Measurements from ENCODE around the gene MXRA8.

MXRA8 gene

DNA sequence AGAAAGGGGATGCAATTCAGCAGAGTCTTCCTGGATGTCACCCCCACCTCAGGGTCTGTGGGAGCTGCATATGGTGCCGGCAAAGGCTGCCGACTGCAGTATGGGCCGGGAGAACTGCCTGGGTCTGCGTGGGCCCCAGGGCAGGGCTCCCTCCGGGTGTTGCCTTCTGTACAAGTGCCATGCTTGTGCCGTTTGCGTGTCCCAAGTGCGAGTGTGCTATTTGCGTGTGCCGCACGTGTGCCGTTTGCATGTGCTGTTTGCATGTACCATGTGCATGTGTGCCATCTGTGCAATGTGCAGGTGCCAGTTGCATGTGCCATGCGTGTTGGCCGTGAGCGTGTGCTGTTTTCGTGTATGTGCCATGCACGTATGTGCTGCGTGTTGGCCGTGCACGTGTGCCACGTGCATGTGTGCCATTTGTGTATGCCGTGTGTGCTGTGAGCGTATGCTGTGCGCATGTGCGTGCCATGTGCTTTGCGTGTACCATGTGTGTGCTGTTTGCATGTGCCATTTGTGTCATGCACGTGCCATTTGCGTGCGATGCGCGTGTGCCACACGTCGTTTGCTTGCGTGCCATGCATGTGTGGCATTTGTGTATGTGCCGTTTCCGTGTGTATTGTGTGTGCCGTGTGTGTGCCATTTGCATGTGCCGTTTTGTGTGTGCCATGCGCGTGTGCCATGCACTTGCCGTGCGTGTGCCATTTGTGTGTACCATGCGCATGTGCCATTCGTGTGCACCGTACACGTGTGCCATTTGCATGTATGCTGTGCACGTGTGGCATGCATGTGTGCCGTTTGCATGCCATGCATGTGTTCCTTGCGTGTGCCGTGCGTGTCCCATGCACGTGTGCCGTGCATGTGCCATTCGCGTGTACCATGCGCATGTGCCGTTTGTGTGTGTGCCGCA lies 28.8 kb downstream of the MXRA8 start:
- no peaks in the 10 kb centered on the region for H3F3A ChIP-seq (ENCODE audit: control insufficient read depth, insufficient read depth)
- H3K27ac ChIP-seq (ENCODE audit: low read depth, low read length): no peak overlapping the region
- peaks cover 22% of the 10 kb centered on the region for H3K4me1 ChIP-seq (ENCODE audit: control insufficient read depth, low read length)
- peaks cover 7% of the 10 kb centered on the region; the same call in 1 of the 2 replicates for H3K36me3 ChIP-seq (ENCODE audit: control insufficient read depth, low read length)
- H3K79me2 ChIP-seq (ENCODE audit: control insufficient read depth, low read length): peaks cover 19% of the 10 kb centered on the region
- H3K4me3 ChIP-seq (ENCODE audit: low read length): no peak overlapping the region
- TF ChIP-seq EZH2phosphoT487 (IDR thresholded peaks at IDR 0.05; ENCODE audit: borderline replicate concordance, low read length): no peak
- TF ChIP-seq, protein P1, sequence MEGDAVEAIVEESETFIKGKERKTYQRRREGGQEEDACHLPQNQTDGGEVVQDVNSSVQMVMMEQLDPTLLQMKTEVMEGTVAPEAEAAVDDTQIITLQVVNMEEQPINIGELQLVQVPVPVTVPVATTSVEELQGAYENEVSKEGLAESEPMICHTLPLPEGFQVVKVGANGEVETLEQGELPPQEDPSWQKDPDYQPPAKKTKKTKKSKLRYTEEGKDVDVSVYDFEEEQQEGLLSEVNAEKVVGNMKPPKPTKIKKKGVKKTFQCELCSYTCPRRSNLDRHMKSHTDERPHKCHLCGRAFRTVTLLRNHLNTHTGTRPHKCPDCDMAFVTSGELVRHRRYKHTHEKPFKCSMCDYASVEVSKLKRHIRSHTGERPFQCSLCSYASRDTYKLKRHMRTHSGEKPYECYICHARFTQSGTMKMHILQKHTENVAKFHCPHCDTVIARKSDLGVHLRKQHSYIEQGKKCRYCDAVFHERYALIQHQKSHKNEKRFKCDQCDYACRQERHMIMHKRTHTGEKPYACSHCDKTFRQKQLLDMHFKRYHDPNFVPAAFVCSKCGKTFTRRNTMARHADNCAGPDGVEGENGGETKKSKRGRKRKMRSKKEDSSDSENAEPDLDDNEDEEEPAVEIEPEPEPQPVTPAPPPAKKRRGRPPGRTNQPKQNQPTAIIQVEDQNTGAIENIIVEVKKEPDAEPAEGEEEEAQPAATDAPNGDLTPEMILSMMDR (IDR thresholded peaks at IDR 0.05; ENCODE audit: low read depth, low read length, poor library complexity, severe bottlenecking): no peak
- no peak overlapping the region for H3K4me2 ChIP-seq (ENCODE audit: low read length)
- peaks cover 13% of the 10 kb centered on the region for H3K9me3 ChIP-seq (ENCODE audit: control insufficient read depth, insufficient read depth, low read length)
- H3K9me2 ChIP-seq (replicated peaks; ENCODE audit: control insufficient read depth, low read length): no peaks in the 10 kb centered on the region
- H4K20me1 ChIP-seq (ENCODE audit: control insufficient read depth, insufficient read depth, low read depth, low read length): no peaks in the 10 kb centered on the region
- no peaks in the 10 kb centered on the region for H3K27me3 ChIP-seq (ENCODE audit: control insufficient read depth, low read length)

DNA sequence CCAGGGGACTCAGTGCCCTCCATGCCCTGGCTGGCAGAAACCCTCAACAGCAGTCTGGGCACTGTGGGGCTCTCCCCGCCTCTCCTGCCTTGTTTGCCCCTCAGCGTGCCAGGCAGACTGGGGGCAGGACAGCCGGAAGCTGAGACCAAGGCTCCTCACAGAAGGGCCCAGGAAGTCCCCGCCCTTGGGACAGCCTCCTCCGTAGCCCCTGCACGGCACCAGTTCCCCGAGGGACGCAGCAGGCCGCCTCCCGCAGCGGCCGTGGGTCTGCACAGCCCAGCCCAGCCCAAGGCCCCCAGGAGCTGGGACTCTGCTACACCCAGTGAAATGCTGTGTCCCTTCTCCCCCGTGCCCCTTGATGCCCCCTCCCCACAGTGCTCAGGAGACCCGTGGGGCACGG lies 30.1 kb downstream of the MXRA8 start:
- Histone ChIP-seq H4K20me1 (ENCODE audit: control insufficient read depth, insufficient read depth, low read depth, low read length) (peaks cover 3% of the 10 kb centered on the region; the same call in 1 of the 2 replicates), H3K4me2 (ENCODE audit: low read length) (no peak overlapping the region), H3K9me3 (ENCODE audit: control insufficient read depth, insufficient read depth, low read length) (peaks cover 13% of the 10 kb centered on the region), H3K4me3 (ENCODE audit: low read length) (no peak overlapping the region), H3K27ac (ENCODE audit: low read depth, low read length) (no peak overlapping the region), H3K27me3 (ENCODE audit: control insufficient read depth, low read length) (no peaks in the 10 kb centered on the region), H3K36me3 (ENCODE audit: control insufficient read depth, low read length) (peaks cover 10% of the 10 kb centered on the region; the same call in 1 of the 2 replicates), H3K79me2 (ENCODE audit: control insufficient read depth, low read length) (peaks cover 28% of the 10 kb centered on the region), H3F3A (ENCODE audit: control insufficient read depth, insufficient read depth) (no peaks in the 10 kb centered on the region), H3K9me2 (replicated peaks; ENCODE audit: control insufficient read depth, low read length) (no peaks in the 10 kb centered on the region), H3K4me1 (ENCODE audit: control insufficient read depth, low read length) (peaks cover 26% of the 10 kb centered on the region)
- TF ChIP-seq, protein P1 (IDR thresholded peaks at IDR 0.05; ENCODE audit: low read depth, low read length, poor library complexity, severe bottlenecking): no peak
- no peak for TF ChIP-seq EZH2phosphoT487 (IDR thresholded peaks at IDR 0.05; ENCODE audit: borderline replicate concordance, low read length)

DNA sequence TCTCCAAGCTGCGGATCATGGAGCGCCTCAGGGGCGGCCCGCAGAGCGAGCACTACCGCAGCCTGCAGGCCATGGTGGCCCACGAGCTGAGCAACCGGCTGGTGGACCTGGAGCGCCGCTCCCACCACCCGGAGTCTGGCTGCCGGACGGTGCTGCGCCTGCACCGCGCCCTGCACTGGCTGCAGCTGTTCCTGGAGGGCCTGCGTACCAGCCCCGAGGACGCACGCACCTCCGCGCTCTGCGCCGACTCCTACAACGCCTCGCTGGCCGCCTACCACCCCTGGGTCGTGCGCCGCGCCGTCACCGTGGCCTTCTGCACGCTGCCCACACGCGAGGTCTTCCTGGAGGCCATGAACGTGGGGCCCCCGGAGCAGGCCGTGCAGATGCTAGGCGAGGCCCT lies 31.1 kb downstream of the MXRA8 start:
- Histone ChIP-seq H3F3A (ENCODE audit: control insufficient read depth, insufficient read depth) (no peaks in the 10 kb centered on the region), H3K27ac (ENCODE audit: low read depth, low read length) (no peak overlapping the region), H3K4me1 (ENCODE audit: control insufficient read depth, low read length) (peaks cover 31% of the 10 kb centered on the region), H3K27me3 (ENCODE audit: control insufficient read depth, low read length) (no peaks in the 10 kb centered on the region), H3K79me2 (ENCODE audit: control insufficient read depth, low read length) (peaks cover 35% of the 10 kb centered on the region), H3K9me2 (replicated peaks; ENCODE audit: control insufficient read depth, low read length) (no peaks in the 10 kb centered on the region), H4K20me1 (ENCODE audit: control insufficient read depth, insufficient read depth, low read depth, low read length) (peaks cover 7% of the 10 kb centered on the region; the same call in 1 of the 2 replicates), H3K4me3 (ENCODE audit: low read length) (no peak overlapping the region), H3K4me2 (ENCODE audit: low read length) (no peak overlapping the region), H3K9me3 (ENCODE audit: control insufficient read depth, insufficient read depth, low read length) (peaks cover 13% of the 10 kb centered on the region), H3K36me3 (ENCODE audit: control insufficient read depth, low read length) (peaks cover 15% of the 10 kb centered on the region; the same call in 1 of the 2 replicates)
- TF ChIP-seq EZH2phosphoT487 (IDR thresholded peaks at IDR 0.05; ENCODE audit: borderline replicate concordance, low read length): no peak
- TF ChIP-seq, protein P1 (IDR thresholded peaks at IDR 0.05; ENCODE audit: low read depth, low read length, poor library complexity, severe bottlenecking): no peak

Measured in DOHH2 (cell line).